CD14-positive monocyte (primary cell): Measurements from ENCODE around the gene ITGA3. TPM values are rescaled to one million over a fixed set of nuclear protein-coding genes. Genes with fewer than 3 reads are reported as not detected.

Source experiments
- DNase-seq, 3 donors: peaks; one replicate each; pipeline ENCODE4 v3.0.0-alpha.2; 2011 to 2022
- H2AFZ ChIP-seq: 2 replicates; pipeline ENCODE4 v1.6.0; 2012; ENCODE audit warnings: mild to moderate bottlenecking, low read depth, low read length, inconsistent platforms; ENCODE audit not compliant: insufficient read depth, poor library complexity, severe bottlenecking
- H3K27ac ChIP-seq, 2 donors: 1 replicate in 1 of 2; 2 replicates in 1 of 2; pipeline ENCODE4 v1.5.1; 2012 to 2013; ENCODE audit warnings: low read length in 2 of 2, control low read depth in 1 of 2, inconsistent platforms in 1 of 2, low read depth in 1 of 2, mild to moderate bottlenecking in 1 of 2
- H3K27me3 ChIP-seq, 2 donors: one replicate each; pipeline versions ENCODE4 v1.6.0 to v1.6.1; 2011 to 2013; ENCODE audit warnings: low read length in 2 of 2; ENCODE audit not compliant: control insufficient read depth in 2 of 2, insufficient read depth in 2 of 2
- H3K36me3 ChIP-seq, 2 donors: replicated peaks in 1 of 2; 1 replicate in 1 of 2; 2 replicates in 1 of 2; pipeline versions ENCODE4 v1.5.1 to v1.6.1; 2012 to 2013; ENCODE audit warnings: low read length in 2 of 2, control low read depth in 1 of 2, inconsistent platforms in 1 of 2, mild to moderate bottlenecking in 1 of 2; ENCODE audit not compliant: insufficient read depth in 2 of 2, control insufficient read depth in 1 of 2
- H3K4me1 ChIP-seq, 2 donors: 1 replicate in 1 of 2; 2 replicates in 1 of 2; pipeline versions ENCODE4 v1.5.1 to v1.6.1; 2012 to 2013; ENCODE audit warnings: low read length in 2 of 2, control low read depth in 1 of 2, inconsistent platforms in 1 of 2, mild to moderate bottlenecking in 1 of 2, moderate library complexity in 1 of 2; ENCODE audit not compliant: insufficient read depth in 2 of 2, control insufficient read depth in 1 of 2
- H3K4me2 ChIP-seq: replicated peaks from 2 replicates; pipeline ENCODE3; 2012; ENCODE audit warnings: low read length, moderate library complexity, mild to moderate bottlenecking; ENCODE audit not compliant: poor library complexity, severe bottlenecking; ENCODE audit errors: extremely low read depth
- H3K4me3 ChIP-seq, 3 experiments: fragments of 200-600 bp in 1 of 3; sonication (generic) in 1 of 3; replicated peaks in 1 of 3; 1 replicate in 2 of 3; 2 replicates in 1 of 3; pipeline ENCODE4 v1.5.1; 2011 to 2013; ENCODE audit warnings: low read length in 3 of 3, mild to moderate bottlenecking in 3 of 3, control low read depth in 2 of 3, low read depth in 2 of 3, inconsistent platforms in 1 of 3, moderate library complexity in 1 of 3
- H3K79me2 ChIP-seq: 2 replicates; pipeline ENCODE4 v1.6.0; 2012; ENCODE audit warnings: mild to moderate bottlenecking, control low read depth, inconsistent platforms, low read length, moderate library complexity; ENCODE audit not compliant: insufficient read depth
- H3K9ac ChIP-seq: 2 replicates; pipeline ENCODE4 v1.6.0; 2017; ENCODE audit warnings: low read length, mild to moderate bottlenecking; ENCODE audit not compliant: insufficient read depth, poor library complexity, severe bottlenecking
- H3K9me3 ChIP-seq, 2 donors: replicated peaks in 1 of 2; 1 replicate in 1 of 2; 2 replicates in 1 of 2; pipeline versions ENCODE4 v1.5.1 to v1.6.1; 2012 to 2013; ENCODE audit warnings: low read length in 2 of 2, control low read depth in 1 of 2; ENCODE audit not compliant: control insufficient read depth in 1 of 2, insufficient read depth in 1 of 2
- H4K20me1 ChIP-seq: 2 replicates; pipeline ENCODE4 v1.6.0; 2012; ENCODE audit warnings: mild to moderate bottlenecking, low read length, control low read depth, moderate library complexity; ENCODE audit not compliant: insufficient read depth
- H3K27ac Mint-ChIP-seq, 7 donors: one replicate each; pipeline ENCODE4 v1.8.0; 2020; ENCODE audit warnings: mild to moderate bottlenecking in 7 of 7, mixed read lengths in 7 of 7, moderate library complexity in 6 of 7, inconsistent platforms in 2 of 7
- H3K27me3 Mint-ChIP-seq, 3 donors: one replicate each; pipeline ENCODE4 v1.8.0; 2021 to 2022; ENCODE audit warnings: low read depth in 3 of 3, mild to moderate bottlenecking in 3 of 3, mixed read lengths in 3 of 3, moderate library complexity in 3 of 3, inconsistent platforms in 1 of 3
- H3K36me3 Mint-ChIP-seq, 2 donors: one replicate each; pipeline ENCODE4 v1.8.0; 2020; ENCODE audit warnings: mixed read lengths in 2 of 2, inconsistent platforms in 1 of 2, mild to moderate bottlenecking in 1 of 2
- H3K4me1 Mint-ChIP-seq: one replicate; pipeline ENCODE4 v1.8.0; 2020; ENCODE audit warnings: mild to moderate bottlenecking, mixed read lengths
- H3K4me3 Mint-ChIP-seq, 2 donors: one replicate each; pipeline ENCODE4 v1.8.0; 2020; ENCODE audit warnings: mild to moderate bottlenecking in 2 of 2, mixed read lengths in 2 of 2, moderate library complexity in 1 of 2
- H3K9me3 Mint-ChIP-seq, 7 donors: one replicate each; pipeline ENCODE4 v1.8.0; 2020 to 2022; ENCODE audit warnings: mixed read lengths in 7 of 7, mild to moderate bottlenecking in 6 of 7, moderate library complexity in 6 of 7, inconsistent platforms in 2 of 7
- CTCF ChIP-seq: fragments of 200-600 bp; IDR thresholded peaks from one replicate; pipeline ENCODE4 v1.8.0; 2022; ENCODE audit warnings: antibody characterized with exemption, mild to moderate bottlenecking
- WGBS: methylation state at CpG from one replicate; pipeline ENCODE4 v1.1.5; 2013; ENCODE audit warnings: missing lambda C conversion rate; ENCODE audit not compliant: insufficient coverage; 5-methylcytosine and 5-hydroxymethylcytosine counted together
- intact Hi-C, 2 donors: fragments of 100-400 bp; cut with micrococcal nuclease; formaldehyde crosslinking; loops; one replicate each; pipeline versions ENCODE4 v1.15.0 to v1.15.1; 2023
- polyA plus RNA-seq, 3 donors: library from polyadenylated mRNA; depleted of rRNA in 1 of 3; unstranded in 2 of 3; stranded (reverse) in 1 of 3; fragments of 300-500 nt in 2 of 3; fragments of >200 nt in 1 of 3; fragmentation: Illumina TruSeq in 2 of 3; gene quantifications; 1 replicate in 2 of 3; 2 replicates in 1 of 3; pipeline ENCODE4 v1.2.3, GENCODE V29; 2012 to 2021

The ITGA3 gene
- polyA plus RNA-seq, 3 donors = 0.31 to 0.36 TPM; not detected in 1

- Mint-ChIP-seq H3K4me1 (peaks cover 19% of the 10 kb centered on the region), H3K9me3 (peaks cover 0 to 3% (median 0%) of the 10 kb centered on the region in 7 donors), H3K27me3 (peaks cover 23 to 38% (median 26%) of the 10 kb centered on the region in 3 donors), H3K27ac (peak overlapping the region in 5 of 7 donors; percentile 16 to 69 (median 53)), H3K4me3 (peak overlapping the region; percentile 44 to 64), H3K36me3 (no peaks in the 10 kb centered on the region)
- Histone ChIP-seq H3K4me3 (no peak overlapping the region), H3K9ac (peak overlapping the region; percentile 4), H4K20me1 (no peaks in the 10 kb centered on the region), H3K27me3 (peaks cover 0 to 21% of the 10 kb centered on the region in 2 donors), H3K79me2 (no peaks in the 10 kb centered on the region), H2AFZ (peak overlapping the region; percentile 56), H3K4me2 (peak overlapping the region; percentile 34), H3K36me3 (no peaks in the 10 kb centered on the region), H3K9me3 (no peaks in the 10 kb centered on the region), H3K27ac (no peak overlapping the region), H3K4me1 (peaks cover 10 to 16% of the 10 kb centered on the region in 2 donors)
- TF ChIP-seq CTCF = no peak
- 43% methylated on average over 9 of the region's 20 CpGs for WGBS
- peak; percentile 19 to 51 (median 25) for DNase-seq
- intact Hi-C loops = loop anchor here in 1 of 2 donors (2.0 kb wide), 1 partner anchor 59 kb away; no protein-coding TSS in a partner anchor
These were observed 27.8 kb upstream of the ITGA3 start for GRCh38 chr17:50027881-50028735.

- Mint-ChIP-seq H3K27me3 (peaks cover 23 to 38% (median 26%) of the 10 kb centered on the region in 3 donors), H3K36me3 (no peaks in the 10 kb centered on the region), H3K27ac (peak overlapping the region in 3 of 7 donors; percentile 16 to 69 (median 43)), H3K9me3 (peaks cover 0 to 3% (median 0%) of the 10 kb centered on the region in 7 donors), H3K4me1 (peaks cover 19% of the 10 kb centered on the region), H3K4me3 (peak overlapping the region in 1 of 2 donors; percentile 44)
- intact Hi-C loops = no loop called here
- H3K36me3 ChIP-seq = no peaks in the 10 kb centered on the region
- H3K27ac ChIP-seq = no peak overlapping the region
- no peak for TF ChIP-seq CTCF
- no peak for DNase-seq
- no peaks in the 10 kb centered on the region for H3K9me3 ChIP-seq
- no peak overlapping the region for H3K9ac ChIP-seq
- 100% methylated on average over 4 of the region's 6 CpGs for WGBS
- H4K20me1 ChIP-seq = no peaks in the 10 kb centered on the region
- no peak overlapping the region for H3K4me3 ChIP-seq
- H3K27me3 ChIP-seq = peaks cover 0 to 21% of the 10 kb centered on the region in 2 donors
- no peaks in the 10 kb centered on the region for H3K79me2 ChIP-seq
- no peak overlapping the region for H3K4me2 ChIP-seq
- H3K4me1 ChIP-seq = peaks cover 10 to 16% of the 10 kb centered on the region in 2 donors
- H2AFZ ChIP-seq = no peak overlapping the region
These were observed 27.2 kb upstream of the ITGA3 start for GRCh38 chr17:50028736-50029120.
